ENCODE results near the gene IL15RA.
"Not testable (repeated sequence)": the region's sequence is repeated elsewhere in the genome, so short reads cannot be mapped to it uniquely, and the experiment has no call there.

The IL15RA gene

DNA sequence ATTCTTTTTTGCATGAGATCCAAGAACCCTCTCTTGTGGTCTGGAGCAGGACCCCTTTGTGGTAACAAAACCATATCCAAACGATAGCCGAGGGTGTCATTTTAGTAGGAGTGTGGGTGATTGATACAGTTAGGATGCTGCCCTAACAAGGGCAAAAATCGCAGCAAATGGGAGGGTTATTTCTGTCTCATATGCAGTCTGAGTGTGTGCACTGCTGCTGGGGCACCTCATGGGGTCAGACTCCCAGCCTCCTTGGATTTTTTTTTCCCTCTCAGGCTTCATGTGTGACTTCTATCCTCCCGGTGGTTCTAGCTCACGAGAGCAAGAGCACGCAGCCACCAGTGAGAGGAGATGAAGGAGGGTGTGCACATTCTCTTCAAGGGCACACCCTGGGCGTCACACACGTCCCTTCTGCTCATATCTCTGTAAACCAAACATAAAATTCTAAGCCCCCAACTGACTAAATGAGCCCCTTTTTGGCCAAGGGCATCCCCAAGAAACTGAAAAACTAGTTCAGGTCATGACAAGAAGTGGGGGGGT is 28.6 kb upstream of the IL15RA start:
- DNase-seq = no peak

DNA sequence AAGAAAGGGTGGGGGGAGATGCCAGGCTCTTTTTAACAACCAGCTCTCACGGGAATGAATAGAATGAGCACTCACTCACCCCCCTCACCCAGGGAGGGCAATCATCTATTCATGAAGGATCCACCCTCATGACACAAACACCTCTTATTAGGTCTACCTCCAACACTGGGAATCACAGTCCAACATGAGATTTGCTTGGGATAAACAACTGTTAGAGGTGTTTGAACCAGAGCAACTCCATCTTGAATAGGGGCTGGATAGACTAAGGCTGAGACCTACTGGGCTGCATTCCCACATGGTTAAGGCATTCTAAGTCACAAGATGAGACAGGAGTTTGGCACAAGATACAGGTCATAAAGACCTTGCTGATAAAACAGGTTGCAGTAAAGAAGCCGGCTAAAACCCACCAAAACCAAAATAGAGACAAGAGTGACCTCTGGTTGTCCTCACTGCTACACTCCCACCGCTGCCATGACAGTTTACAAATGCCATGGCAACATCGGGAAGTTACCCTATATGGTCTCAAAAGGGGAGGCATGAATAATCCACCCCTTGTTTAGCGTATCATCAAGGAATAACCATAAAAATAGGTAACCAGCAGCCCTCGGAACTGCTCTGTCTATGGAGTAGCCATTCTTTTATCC is 27.9 kb upstream of the IL15RA start:
- not testable (repeated sequence) for DNase-seq

DNA sequence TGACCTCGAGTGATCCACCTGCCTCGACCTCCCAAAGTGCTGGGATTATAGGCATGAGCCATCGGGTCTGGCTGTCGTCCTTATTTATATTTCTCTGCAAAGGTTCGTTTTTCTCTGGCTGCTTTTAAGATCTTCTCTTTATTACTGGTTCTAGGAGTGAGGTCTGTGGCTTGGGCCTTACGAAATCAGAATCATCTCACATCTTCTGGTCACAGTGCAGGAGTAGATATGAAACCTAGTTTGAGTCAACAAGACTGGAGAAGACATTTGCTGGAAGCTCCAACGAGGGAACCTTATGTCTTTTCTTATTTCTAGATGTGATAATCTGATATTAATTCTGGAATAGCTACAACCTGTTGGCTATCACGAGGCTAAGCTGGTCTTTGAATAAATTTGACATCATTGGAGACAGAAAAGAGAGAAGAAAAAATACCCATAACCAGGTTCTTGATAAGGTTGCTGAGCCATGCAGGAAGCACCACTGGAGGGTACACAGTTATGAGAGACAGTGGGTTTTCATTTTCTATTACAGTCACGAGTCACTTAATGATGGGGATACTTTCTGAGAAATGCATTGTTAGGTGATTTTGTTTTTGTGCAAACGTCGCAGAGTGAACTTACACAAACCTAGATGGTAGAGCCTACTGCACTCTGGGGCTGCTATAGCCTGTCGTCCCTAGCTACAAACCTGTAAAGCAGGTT is 25.6 kb upstream of the IL15RA start:
- no peak for DNase-seq

DNA sequence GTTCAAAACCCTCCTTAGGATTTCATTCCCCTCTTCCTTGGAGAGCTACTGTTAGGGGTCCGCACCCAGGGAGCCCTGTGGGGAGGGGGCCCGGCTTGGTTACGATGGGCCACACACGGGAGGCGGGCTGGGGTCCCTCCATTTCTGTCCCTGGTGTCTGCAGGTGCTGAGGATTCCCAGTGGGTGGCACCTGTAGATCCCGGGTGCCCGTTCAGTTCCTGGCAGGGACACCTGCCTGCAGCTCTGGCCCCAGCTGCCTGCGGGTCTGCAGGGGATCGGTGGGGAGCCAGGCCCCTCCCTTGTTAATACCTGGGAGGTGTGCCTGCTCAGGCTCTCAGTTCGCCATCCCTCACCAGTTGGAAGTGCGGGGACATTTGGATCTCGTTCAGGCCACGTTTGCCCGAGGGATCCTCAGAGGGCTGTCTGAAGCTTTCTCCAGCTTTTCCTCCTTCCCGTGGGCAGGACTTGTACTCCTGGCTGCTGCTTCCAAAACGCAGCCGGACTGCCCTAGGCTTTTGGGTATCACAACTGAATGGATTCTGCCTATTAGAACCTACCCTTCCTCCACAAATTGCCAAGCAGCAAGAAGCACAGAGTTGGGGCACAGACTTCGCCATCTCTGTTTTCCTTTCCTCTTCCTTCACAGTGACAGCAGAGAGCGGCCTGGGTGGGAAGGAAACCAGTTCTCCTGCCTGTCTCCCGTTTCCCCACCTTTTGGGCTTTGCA is 22.3 kb upstream of the IL15RA start:
- no peak for DNase-seq

DNA sequence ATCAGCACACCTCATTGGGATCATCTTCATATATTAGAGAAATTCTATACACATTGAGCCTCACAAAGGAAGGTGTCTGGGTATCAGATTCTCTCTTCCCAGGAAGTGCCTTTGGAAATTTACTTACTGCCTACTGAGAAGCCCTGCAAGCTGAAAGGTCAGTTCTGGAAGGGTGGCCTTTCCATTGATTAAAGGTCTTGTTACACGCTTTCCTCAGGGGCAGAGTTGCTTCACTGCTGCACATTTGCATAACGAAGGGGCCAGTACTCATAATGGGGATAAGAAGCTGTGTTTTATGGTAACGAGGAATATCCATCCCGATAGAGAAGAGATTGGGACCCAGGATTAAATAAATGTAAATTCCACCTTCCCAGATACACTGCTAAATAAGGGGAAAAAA is 19.4 kb upstream of the IL15RA start:
- no peak for DNase-seq

DNA sequence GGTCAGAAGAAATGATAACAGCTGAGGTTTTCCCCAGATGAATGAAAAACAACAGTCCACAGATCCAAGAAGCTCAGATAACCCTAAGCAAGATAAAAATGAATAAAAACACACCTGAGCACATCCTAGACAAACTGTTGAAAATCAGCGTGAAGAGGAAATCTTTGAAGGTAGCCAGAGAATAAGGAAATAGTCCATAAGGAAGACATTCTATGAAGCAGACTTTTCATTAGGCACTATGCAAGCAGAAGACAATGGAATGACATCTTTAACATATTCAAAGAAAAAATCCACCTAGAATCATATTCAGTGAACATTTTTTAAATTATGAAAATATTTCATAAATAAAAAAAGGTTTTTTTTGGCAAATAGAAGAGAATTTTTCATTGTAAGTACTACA is 15.1 kb upstream of the IL15RA start:
- DNase-seq = no peak

GRCh38 chr10:5991708-5992107 is 14.4 kb upstream of the IL15RA start:
- DNase-seq = no peak

DNA sequence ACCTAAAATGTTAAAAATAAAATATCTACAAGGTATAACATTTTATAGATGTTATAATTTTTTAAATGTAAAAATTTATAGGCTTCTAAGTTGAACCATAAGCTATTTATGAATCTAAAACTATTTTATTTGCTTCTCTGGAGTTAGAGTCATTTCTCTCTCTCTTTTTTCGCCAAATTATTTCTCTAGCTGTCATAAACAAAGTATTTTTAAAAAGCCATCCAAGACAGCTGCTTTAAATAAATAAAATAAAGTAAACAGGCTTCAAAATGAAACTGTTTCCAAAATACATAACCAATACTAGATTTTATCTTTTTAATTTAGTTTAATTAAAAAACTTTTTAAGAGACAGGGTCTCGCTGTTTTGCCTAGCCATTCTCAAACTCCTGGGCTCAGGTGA is 12.4 kb upstream of the IL15RA start:
- DNase-seq = no peak

DNA sequence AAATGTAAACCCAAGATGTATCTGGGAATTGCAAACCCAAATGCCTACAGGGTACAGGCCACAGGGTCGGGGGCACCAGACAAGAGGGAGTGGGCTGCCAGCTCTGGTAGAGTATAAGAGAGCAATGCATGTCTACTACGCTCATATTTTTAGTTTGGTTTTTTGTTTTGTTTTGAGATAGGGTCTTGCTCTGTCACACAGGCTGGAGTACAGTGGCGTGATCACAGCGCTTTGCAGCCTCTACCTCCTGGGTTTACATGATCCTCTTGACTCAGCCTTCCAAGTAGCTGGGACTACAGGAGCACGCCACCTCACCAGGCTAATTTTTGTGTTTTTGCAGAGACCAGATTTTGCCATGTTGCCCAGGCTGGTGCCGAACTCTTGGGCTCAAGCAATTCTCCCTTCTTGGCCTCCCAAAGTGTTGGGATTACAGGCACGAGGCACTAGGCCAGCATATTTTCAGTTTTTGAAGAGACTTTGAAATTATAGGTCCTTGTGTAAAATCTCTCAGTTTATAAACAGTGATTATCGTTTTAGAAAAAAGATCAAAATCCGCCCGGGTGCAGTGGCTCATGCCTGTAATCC is 11.1 kb upstream of the IL15RA start:
- no peak for DNase-seq

DNA sequence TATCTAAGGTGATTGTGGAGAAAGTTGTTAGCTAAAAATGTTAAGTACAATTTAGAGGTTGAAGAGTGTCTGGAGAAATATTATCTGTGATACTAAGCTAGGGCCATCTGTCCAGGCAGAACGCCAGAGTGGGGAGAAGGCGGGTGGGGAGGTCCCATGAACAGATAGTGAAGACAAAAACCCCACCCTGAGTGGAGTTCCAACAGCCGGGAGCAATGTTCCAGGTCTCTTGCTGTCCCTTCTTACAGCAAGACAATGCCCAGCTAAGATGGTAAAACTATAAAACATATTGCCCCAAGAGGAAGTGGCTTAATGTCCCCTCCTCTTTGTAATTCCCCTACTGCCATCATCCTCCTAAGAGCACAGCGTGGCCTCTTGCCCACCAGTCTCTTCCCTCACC is 10.4 kb upstream of the IL15RA start:
- peak in 1 of 2 donors; percentile 7 for DNase-seq

- no peak for DNase-seq
Measured at GRCh38 chr10:5985029-5985428, 7.7 kb upstream of the IL15RA start.

DNA sequence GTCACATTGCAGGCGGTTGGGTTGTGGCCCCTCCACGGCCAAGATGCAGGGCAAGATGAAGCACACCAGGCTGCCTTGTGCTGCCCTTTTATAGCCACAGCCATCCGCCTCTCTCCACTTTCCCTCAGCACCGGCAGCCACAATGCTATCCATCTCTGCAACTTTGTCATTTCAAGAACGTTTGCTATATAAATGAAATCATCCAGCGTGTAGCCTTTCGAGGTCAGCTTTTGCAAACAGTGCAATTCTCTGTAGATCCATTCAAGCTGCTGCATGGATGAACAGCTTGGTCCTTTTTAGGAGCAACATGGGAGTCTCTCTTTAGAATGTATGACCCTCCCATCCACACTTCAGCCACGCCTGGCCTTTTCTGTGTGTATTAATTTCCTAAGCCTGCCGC is 6.4 kb upstream of the IL15RA start:
- no peak for DNase-seq

DNA sequence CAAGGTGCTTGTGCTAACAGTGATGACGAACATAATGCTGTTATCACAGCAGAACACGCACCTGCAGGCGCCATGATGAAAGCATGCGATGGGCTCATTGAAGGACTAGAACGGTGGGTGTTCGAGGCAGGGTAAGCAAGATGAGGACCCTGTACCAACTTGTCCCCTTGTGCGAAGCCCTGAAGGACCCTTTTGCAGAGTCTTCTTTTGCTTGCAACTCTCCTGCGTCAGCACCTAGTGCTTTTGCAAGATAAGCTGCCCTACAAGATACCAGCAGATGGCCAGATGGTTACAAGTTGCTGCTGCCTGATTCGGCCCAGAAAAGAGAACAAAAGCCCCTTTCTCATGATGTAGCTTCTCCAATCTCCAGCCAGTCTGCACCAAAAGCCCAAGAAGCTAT is 4.2 kb upstream of the IL15RA start:
- DNase-seq = no peak

GRCh38 chr10:5978230-5978489 is 817 bp upstream of the IL15RA start:
- no peak for DNase-seq

GRCh38 chr10:5976512-5977470 is 552 bp downstream of the IL15RA start:
- peak; percentile 19 to 24 for DNase-seq

DNA sequence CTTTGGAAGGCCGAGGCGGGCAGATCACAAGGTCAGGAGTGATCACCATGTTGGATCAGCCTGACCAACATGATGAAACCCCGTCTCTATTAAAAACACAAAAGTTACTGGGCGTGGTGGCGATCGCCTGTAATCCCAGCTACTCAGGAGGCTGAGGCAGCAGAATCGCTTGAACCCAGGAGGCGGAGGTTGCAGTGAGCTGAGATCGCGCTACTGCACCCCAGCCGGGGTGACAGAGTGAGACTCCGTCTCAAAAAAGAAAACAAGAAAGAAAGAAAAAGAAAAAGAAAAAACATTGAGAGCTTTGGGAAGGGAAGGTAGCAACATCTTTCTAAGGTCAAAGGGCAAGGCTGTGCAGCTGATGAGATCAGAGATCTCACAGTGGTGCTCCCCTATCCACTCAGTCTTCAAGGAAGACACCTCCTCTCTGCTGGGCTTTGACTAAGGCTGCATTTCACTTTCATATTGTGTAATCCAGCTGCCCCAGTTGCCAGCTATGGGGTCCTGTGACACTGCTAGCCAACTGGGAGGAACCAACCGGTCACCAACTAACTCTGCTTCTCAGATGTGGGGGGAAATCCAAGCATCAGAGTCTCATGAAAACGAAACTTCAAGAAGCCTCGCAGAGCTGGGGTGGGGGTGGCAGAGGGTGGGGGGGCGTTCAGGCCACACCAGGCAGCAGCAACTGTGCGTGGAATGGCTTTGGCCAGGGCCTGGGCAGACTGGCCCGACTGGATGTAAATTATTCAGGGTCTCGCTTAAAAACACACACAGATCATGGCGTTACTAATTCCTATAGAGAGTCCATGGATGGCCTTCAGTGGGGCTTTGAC is 1.5 kb downstream of the IL15RA start:
- peak; percentile 70 to 73 for DNase-seq

- no peak for DNase-seq
Measured at GRCh38 chr10:5973069-5973468, 4.3 kb downstream of the IL15RA start.

DNA sequence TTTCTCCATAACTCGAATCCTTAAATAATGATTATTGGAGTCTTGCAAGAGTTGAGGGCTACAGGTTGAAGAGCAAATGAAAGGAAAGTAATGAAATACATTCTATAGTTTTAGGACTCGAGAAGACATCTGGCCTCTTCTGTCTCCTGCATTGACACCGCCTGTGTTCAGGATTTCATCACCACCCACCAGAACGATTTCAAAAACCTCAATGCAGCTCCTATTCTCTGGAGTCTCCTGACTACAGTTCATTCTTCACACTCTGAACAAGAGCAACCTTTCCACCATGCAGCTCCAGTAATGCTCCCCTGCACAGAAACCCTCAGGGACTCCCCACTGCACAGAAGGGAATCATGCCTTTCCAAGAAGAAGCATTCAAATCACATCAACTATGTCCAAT is 5.5 kb downstream of the IL15RA start:
- peak; percentile 6 to 8 for DNase-seq

DNA sequence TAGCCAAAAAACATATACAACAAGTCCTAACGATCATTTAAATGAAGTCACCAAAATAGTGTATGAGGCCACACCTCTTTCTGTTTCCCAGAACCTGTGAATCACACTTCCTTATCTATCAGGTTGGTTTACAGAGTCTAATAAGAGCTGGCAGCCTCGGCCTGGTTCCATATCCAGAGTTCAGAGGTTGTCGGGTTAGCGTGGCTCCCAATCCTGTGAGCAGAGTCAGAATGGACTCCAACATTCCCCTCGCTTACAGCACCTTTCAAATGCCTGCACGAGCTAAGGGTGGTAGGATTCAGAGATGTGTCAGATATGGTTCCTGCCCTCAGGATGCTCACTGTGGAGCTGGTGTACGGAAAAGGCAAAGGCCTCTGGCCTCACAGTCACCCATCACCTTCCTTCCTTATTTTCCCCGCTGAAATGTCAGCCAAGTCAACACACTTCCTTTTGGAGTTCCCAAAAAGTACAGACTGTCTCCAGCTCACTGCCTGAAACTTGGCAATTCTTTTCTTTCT is 6.0 kb downstream of the IL15RA start:
- DNase-seq = peak; percentile 17 to 33

GRCh38 chr10:5970527-5970926 is 6.8 kb downstream of the IL15RA start:
- no peak for DNase-seq

DNA sequence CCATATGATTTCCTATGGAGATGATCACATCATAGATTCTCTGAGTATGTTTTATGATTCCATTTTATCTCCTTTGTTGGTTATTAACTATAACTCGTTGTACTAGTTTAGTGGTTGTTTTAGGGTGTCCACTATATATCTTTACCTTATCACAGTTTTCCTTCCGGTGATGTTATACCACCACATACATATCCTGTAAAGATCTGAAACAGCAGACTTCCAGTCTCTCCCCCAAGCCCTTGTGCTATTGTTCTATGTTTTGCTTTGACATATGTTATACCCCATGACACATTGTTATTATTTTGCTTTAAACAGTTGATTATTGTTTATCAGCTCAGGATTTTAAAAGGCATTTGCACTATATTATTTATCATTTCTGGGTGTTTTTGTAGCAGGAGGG is 7.3 kb downstream of the IL15RA start:
- no peak for DNase-seq
